IMR-90 (cell line): ENCODE measurements around the gene FAM20C. TPM values are rescaled to one million over a fixed set of nuclear protein-coding genes. Genes with fewer than 3 reads are reported as not detected.

Experiments
- ATAC-seq: fragments of 200-7000 bp; cut with Tn5 transposase; 2 replicates; pipeline ENCODE4 v1.9.1; 2020; ENCODE audit warnings: low read depth, mild to moderate bottlenecking, moderate library complexity
- BruUV-seq: library from RNA; stranded (reverse); fragments of 400-500 nt; replicated peaks from 2 replicates; lab custom pipeline; 2021; lab: Mats Ljungman, UMichigan
- CTCF ChIA-PET: fragments of 300-600 bp; formaldehyde crosslinking; extraction: SDS; loops from one replicate; lab custom pipeline; 2021; ENCODE audit warnings: antibody characterized with exemption; lab: Yijun Ruan, JAX
- POLR2A ChIA-PET: fragments of 300-600 bp; sonication (Branson Sonifier 250); formaldehyde crosslinking; loops from one replicate; lab custom pipeline; 2022; ENCODE audit warnings: antibody characterized with exemption; ENCODE audit not compliant: unreplicated experiment; lab: Charles Lee
- DNase-seq: peaks from one replicate; pipeline ENCODE4 v3.0.0; 2013
- H2AFZ ChIP-seq: replicated peaks from 2 replicates; pipeline ENCODE3; 2013; ENCODE audit warnings: low read length, mild to moderate bottlenecking; ENCODE audit not compliant: poor library complexity
- H2AK5ac ChIP-seq: 2 replicates; pipeline ENCODE4 v1.6.1; 2013; ENCODE audit warnings: low read depth, low read length, inconsistent platforms
- H2AK9ac ChIP-seq: replicated peaks from 2 replicates; pipeline ENCODE3; 2013; ENCODE audit warnings: mild to moderate bottlenecking, low read depth, low read length, moderate library complexity; ENCODE audit not compliant: poor library complexity
- H2BK120ac ChIP-seq: 2 replicates; pipeline ENCODE4 v1.6.1; 2013; ENCODE audit warnings: low read depth, low read length, inconsistent platforms
- H2BK15ac ChIP-seq: 3 replicates; pipeline ENCODE4 v1.6.1; 2013; ENCODE audit warnings: low read depth, low read length, inconsistent platforms
- H2BK20ac ChIP-seq: 2 replicates; pipeline ENCODE4 v1.6.1; 2013; ENCODE audit warnings: low read depth, mild to moderate bottlenecking, inconsistent platforms, low read length, moderate library complexity
- H2BK5ac ChIP-seq: 2 replicates; pipeline ENCODE4 v1.6.1; 2013; ENCODE audit warnings: mild to moderate bottlenecking, low read depth, low read length, inconsistent platforms; ENCODE audit not compliant: poor library complexity, severe bottlenecking
- H3K14ac ChIP-seq: replicated peaks from 2 replicates; pipeline ENCODE4 v1.6.1; 2013; ENCODE audit warnings: low read depth, low read length, inconsistent platforms
- H3K18ac ChIP-seq: 2 replicates; pipeline ENCODE4 v1.6.1; 2013; ENCODE audit warnings: low read depth, low read length, control low read depth
- H3K23ac ChIP-seq: 2 replicates; pipeline ENCODE4 v1.6.1; 2013; ENCODE audit warnings: low read depth, low read length, inconsistent platforms
- H3K27ac ChIP-seq: 2 replicates; pipeline ENCODE4 v1.5.1; 2013; ENCODE audit warnings: mild to moderate bottlenecking, control low read depth, low read length; ENCODE audit not compliant: insufficient read depth
- H3K27me3 ChIP-seq: 2 replicates; pipeline ENCODE4 v1.6.1; 2013; ENCODE audit warnings: low read length; ENCODE audit not compliant: control insufficient read depth, insufficient read depth
- H3K36me3 ChIP-seq: 2 replicates; pipeline ENCODE4 v1.6.1; 2013; ENCODE audit warnings: low read length, mixed read lengths; ENCODE audit not compliant: control insufficient read depth, insufficient read depth
- H3K4ac ChIP-seq: 2 replicates; pipeline ENCODE4 v1.6.1; 2013; ENCODE audit warnings: low read depth, low read length, inconsistent platforms
- H3K4me1 ChIP-seq: 2 replicates; pipeline ENCODE4 v1.6.1; 2013; ENCODE audit warnings: low read length, mixed read lengths; ENCODE audit not compliant: control insufficient read depth, insufficient read depth
- H3K4me2 ChIP-seq: 2 replicates; pipeline ENCODE4 v1.6.1; 2013; ENCODE audit warnings: low read depth, mild to moderate bottlenecking, control low read depth, low read length, moderate library complexity
- H3K4me3 ChIP-seq: 2 replicates; pipeline ENCODE4 v1.5.1; 2013; ENCODE audit warnings: low read depth, mild to moderate bottlenecking, control low read depth, low read length, moderate library complexity; ENCODE audit not compliant: insufficient read depth
- H3K56ac ChIP-seq: 2 replicates; pipeline ENCODE4 v1.6.1; 2013; ENCODE audit warnings: low read length, inconsistent platforms; ENCODE audit not compliant: insufficient read depth; ENCODE audit errors: extremely low read depth
- H3K79me1 ChIP-seq, 2 experiments: 2 replicates each; pipeline ENCODE4 v1.6.1; 2013; ENCODE audit warnings: low read length in 2 of 2, inconsistent platforms in 1 of 2, low read depth in 1 of 2
- H3K9ac ChIP-seq: 2 replicates; pipeline ENCODE4 v1.6.1; 2013; ENCODE audit warnings: low read depth, low read length, control low read depth
- H3K9me1 ChIP-seq: 2 replicates; pipeline ENCODE4 v1.6.1; 2013; ENCODE audit warnings: low read length, inconsistent platforms; ENCODE audit not compliant: insufficient read depth
- H3K9me3 ChIP-seq: 2 replicates; pipeline ENCODE4 v1.6.1; 2013; ENCODE audit warnings: low read length; ENCODE audit not compliant: control insufficient read depth, insufficient read depth
- H4K20me1 ChIP-seq: 2 replicates; pipeline ENCODE4 v1.6.1; 2013; ENCODE audit warnings: low read length, inconsistent platforms; ENCODE audit not compliant: insufficient read depth
- H4K5ac ChIP-seq: 2 replicates; pipeline ENCODE4 v1.6.1; 2013; ENCODE audit warnings: mild to moderate bottlenecking, low read depth, low read length, control low read depth
- H4K8ac ChIP-seq, 2 experiments: 2 replicates each; pipeline ENCODE4 v1.6.1; 2013; ENCODE audit warnings: low read depth in 2 of 2, low read length in 2 of 2, control low read depth in 1 of 2, inconsistent platforms in 1 of 2
- H4K91ac ChIP-seq: 2 replicates; pipeline ENCODE4 v1.6.1; 2013; ENCODE audit warnings: low read depth, low read length, inconsistent platforms; ENCODE audit not compliant: insufficient read depth
- CEBPB ChIP-seq: IDR thresholded peaks from 2 replicates; pipeline ENCODE4 v1.6.1; 2012; ENCODE audit warnings: low read depth, low read length, improper control_type of control experiment
- CHD1 ChIP-seq: IDR thresholded peaks from 2 replicates; pipeline ENCODE4 v1.6.1; 2012; ENCODE audit warnings: low read depth, low read length, improper control_type of control experiment
- ELK1 ChIP-seq: fragments of 150-350 bp; IDR thresholded peaks from 2 replicates; pipeline ENCODE4 v1.6.1; 2016; ENCODE audit warnings: low read depth, mild to moderate bottlenecking, low read length, moderate library complexity, borderline replicate concordance
- FOS ChIP-seq: fragments of 150-350 bp; IDR thresholded peaks from 2 replicates; pipeline ENCODE4 v1.6.1; 2016; ENCODE audit warnings: low read depth, low read length
- MAFK ChIP-seq: IDR thresholded peaks from 2 replicates; pipeline ENCODE4 v1.6.1; 2012; ENCODE audit warnings: low read depth, low read length, improper control_type of control experiment
- MAZ ChIP-seq: IDR thresholded peaks from 2 replicates; pipeline ENCODE4 v1.6.1; 2012; ENCODE audit warnings: low read depth, mild to moderate bottlenecking, low read length, improper control_type of control experiment, moderate library complexity, borderline replicate concordance
- MXI1 ChIP-seq: IDR thresholded peaks from 2 replicates; pipeline ENCODE4 v1.6.1; 2012; ENCODE audit warnings: low read depth, mild to moderate bottlenecking, low read length, moderate library complexity, borderline replicate concordance
- NFE2L2 ChIP-seq: fragments of 150-350 bp; IDR thresholded peaks from 2 replicates; pipeline ENCODE4 v1.6.1; 2016; ENCODE audit warnings: low read depth, mild to moderate bottlenecking, low read length
- POLR2A ChIP-seq: IDR thresholded peaks from 2 replicates; pipeline ENCODE4 v1.6.1; 2012; ENCODE audit warnings: mild to moderate bottlenecking, low read depth, low read length
- RCOR1 ChIP-seq: IDR thresholded peaks from 2 replicates; pipeline ENCODE4 v1.6.1; 2012; ENCODE audit warnings: mild to moderate bottlenecking, low read length, improper control_type of control experiment; ENCODE audit not compliant: insufficient replicate concordance
- RFX5 ChIP-seq: IDR thresholded peaks from 2 replicates; pipeline ENCODE4 v1.8.0; 2012; ENCODE audit warnings: low read depth, mild to moderate bottlenecking, low read length, moderate library complexity
- SMC3 ChIP-seq: fragments of 150-350 bp; IDR thresholded peaks from 2 replicates; pipeline ENCODE4 v1.6.1; 2016; ENCODE audit warnings: low read depth, mild to moderate bottlenecking, antibody characterized with exemption, low read length, moderate library complexity
- USF2 ChIP-seq: fragments of 150-350 bp; IDR thresholded peaks from 2 replicates; pipeline ENCODE4 v1.6.1; 2017; ENCODE audit warnings: mild to moderate bottlenecking, antibody characterized with exemption, low read length, low read depth
- WGBS, 2 experiments: methylation state at CpG; one replicate each; pipeline versions ENCODE4 v1.1.5 to v1.1.7; 2013; ENCODE audit warnings: missing lambda C conversion rate in 2 of 2; ENCODE audit not compliant: insufficient read length in 1 of 2; ENCODE audit errors: extremely low coverage in 2 of 2; 5-methylcytosine and 5-hydroxymethylcytosine counted together
- dilution Hi-C: fragments of 300-500 bp; cut with HindIII; formaldehyde crosslinking; loops from one replicate; pipeline ENCODE4 v1.14.3; 2018; ENCODE audit warnings: low sequenced_read_pairs; ENCODE audit not compliant: unreplicated experiment
- in situ Hi-C: fragments of 300-500 bp; cut with MboI; formaldehyde crosslinking; loops from 3 replicates; pipeline ENCODE4 v1.14.3; 2019; ENCODE audit warnings: low sequenced_read_pairs, inconsistent platforms, mixed read lengths
- intact Hi-C: fragments of 100-400 bp; cut with micrococcal nuclease; formaldehyde crosslinking; loops from 2 replicates; pipeline ENCODE4 v1.10.0; 2022
- polyA plus RNA-seq, 3 experiments: library from polyadenylated mRNA; depleted of rRNA; stranded (reverse); fragments of >200 nt; gene quantifications; 2 replicates each; pipeline ENCODE4 v1.2.3, GENCODE V29; 2012; ENCODE audit warnings: low replicate concordance in 1 of 3
- total RNA-seq: library from RNA; depleted of rRNA; stranded (reverse); fragments of >200 nt; gene quantifications from 2 replicates; pipeline ENCODE4 v1.2.3, GENCODE V29; 2012
- TF ChIP-seq, protein P1 (sequence below): conservative IDR thresholded peaks from 2 replicates; pipeline ENCODE4 v1.5.1; 2012; ENCODE audit warnings: mild to moderate bottlenecking, low read depth, low read length, improper control_type of control experiment

Gene FAM20C
- total and polyA plus RNA-seq, 2 of the 4 experiments (the other 2 are of a cell fraction): 7.7 to 36.6 TPM

DNA sequence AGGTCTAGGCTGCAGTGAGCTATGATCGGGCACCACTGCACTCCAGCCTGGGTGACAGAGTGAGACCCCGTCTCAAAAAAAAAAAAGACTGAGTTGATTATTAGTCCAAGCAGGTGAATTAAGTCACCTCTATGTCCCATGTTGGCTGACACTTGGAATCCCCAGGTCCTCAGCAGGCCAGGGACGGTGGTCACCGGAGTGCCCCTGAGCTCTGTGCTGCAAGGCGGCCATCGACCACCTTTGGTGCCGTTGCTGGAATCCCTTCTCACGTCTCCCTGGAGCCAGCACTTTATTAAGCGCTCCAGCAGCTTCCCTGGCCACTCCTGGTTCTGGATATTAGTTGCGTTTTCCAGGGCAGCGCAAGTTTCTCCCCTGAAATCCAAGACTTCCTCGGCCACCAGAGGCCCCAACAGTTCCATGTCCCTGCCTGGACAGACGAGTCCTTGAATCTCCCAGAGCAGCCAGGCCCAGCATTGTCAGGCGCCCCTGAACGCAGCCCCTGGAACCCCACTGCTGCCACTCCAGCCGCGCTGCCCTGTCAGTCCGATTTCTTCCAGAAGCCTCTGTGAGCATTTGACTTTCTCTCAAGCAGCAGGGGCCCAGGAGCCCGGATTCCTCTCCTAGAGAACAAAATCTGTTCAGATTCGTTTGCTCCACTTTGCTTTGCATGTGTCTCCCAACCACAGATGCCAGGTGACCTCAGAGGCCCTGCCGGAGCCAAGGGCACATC is 59.2 kb downstream of the FAM20C start:
- Histone ChIP-seq H2AK5ac (no peak overlapping the region), H3K27ac (no peak overlapping the region), H3K27me3 (no peaks in the 10 kb centered on the region), H3K56ac (no peak overlapping the region), H3K4ac (no peak overlapping the region), H3K4me1 (no peaks in the 10 kb centered on the region), H2AFZ (no peak overlapping the region), H3K9me3 (no peaks in the 10 kb centered on the region), H4K91ac (no peak overlapping the region), H3K23ac (no peak overlapping the region), H3K79me1 (no peaks in the 10 kb centered on the region; a peak in 1 of 4 replicates), H3K4me2 (no peak overlapping the region), H2AK9ac (no peak overlapping the region), H3K4me3 (no peak overlapping the region), H3K9ac (no peak overlapping the region), H4K8ac (no peak overlapping the region), H3K36me3 (peaks cover 96% of the 10 kb centered on the region), H3K9me1 (no peaks in the 10 kb centered on the region), H2BK20ac (no peak overlapping the region), H3K14ac (no peak overlapping the region), H4K5ac (no peak overlapping the region), H2BK120ac (no peak overlapping the region), H3K18ac (no peak overlapping the region), H2BK15ac (no peak overlapping the region), H2BK5ac (no peak overlapping the region), H4K20me1 (no peaks in the 10 kb centered on the region; the same call in 1 of the 2 replicates)
- dilution Hi-C loops: no loop called here
- POLR2A ChIA-PET: no interaction called here
- intact Hi-C loops: no loop called here
- ATAC-seq (no peak), DNase-seq (no peak)
- 87% methylated on average over 13 of the region's 21 CpGs; no CpG with 5 or more reads in 1 of the 2 experiments for WGBS, 2 experiments
- in situ Hi-C loops: no loop called here
- no TSS peak for BruUV-seq
- TF ChIP-seq NFE2L2 (no peak), FOS (no peak), POLR2A (no peak), RFX5 (no peak), CEBPB (no peak), MAZ (no peak), ELK1 (no peak), MXI1 (no peak), RCOR1 (no peak), SMC3 (no peak), MAFK (no peak), USF2 (no peak), CHD1 (no peak)
- TF ChIP-seq, protein P1, sequence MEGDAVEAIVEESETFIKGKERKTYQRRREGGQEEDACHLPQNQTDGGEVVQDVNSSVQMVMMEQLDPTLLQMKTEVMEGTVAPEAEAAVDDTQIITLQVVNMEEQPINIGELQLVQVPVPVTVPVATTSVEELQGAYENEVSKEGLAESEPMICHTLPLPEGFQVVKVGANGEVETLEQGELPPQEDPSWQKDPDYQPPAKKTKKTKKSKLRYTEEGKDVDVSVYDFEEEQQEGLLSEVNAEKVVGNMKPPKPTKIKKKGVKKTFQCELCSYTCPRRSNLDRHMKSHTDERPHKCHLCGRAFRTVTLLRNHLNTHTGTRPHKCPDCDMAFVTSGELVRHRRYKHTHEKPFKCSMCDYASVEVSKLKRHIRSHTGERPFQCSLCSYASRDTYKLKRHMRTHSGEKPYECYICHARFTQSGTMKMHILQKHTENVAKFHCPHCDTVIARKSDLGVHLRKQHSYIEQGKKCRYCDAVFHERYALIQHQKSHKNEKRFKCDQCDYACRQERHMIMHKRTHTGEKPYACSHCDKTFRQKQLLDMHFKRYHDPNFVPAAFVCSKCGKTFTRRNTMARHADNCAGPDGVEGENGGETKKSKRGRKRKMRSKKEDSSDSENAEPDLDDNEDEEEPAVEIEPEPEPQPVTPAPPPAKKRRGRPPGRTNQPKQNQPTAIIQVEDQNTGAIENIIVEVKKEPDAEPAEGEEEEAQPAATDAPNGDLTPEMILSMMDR: no peak
- CTCF ChIA-PET: no interaction called here
